GM19324 (cell line): ENCODE measurements around the gene OXER1.

Source experiments
- ATAC-seq: cut with Tn5 transposase; IDR thresholded peaks from one replicate; pipeline ENCODE4 v1.9.1; 2021; ENCODE audit warnings: mild to moderate bottlenecking, moderate library complexity; ENCODE audit not compliant: unreplicated experiment, low FRiP score

OXER1 gene, protein sequence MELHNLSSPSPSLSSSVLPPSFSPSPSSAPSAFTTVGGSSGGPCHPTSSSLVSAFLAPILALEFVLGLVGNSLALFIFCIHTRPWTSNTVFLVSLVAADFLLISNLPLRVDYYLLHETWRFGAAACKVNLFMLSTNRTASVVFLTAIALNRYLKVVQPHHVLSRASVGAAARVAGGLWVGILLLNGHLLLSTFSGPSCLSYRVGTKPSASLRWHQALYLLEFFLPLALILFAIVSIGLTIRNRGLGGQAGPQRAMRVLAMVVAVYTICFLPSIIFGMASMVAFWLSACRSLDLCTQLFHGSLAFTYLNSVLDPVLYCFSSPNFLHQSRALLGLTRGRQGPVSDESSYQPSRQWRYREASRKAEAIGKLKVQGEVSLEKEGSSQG

GRCh38 chr2:42764096-42764495 is at the start of gene OXER1:
OXER1 (minus strand) TSS chr2:42764135; CDS start chr2:42764062, 73 bp downstream.
- no peak for ATAC-seq

GRCh38 chr2:42812899-42813479 is 49.1 kb upstream of the OXER1 start:
- no peak for ATAC-seq

- ATAC-seq = peak; percentile 1
Observed at GRCh38 chr2:42810971-42811811, 47.3 kb upstream of the OXER1 start.

- peak; percentile 86 for ATAC-seq
Observed at GRCh38 chr2:42810121-42810970, 46.4 kb upstream of the OXER1 start.

GRCh38 chr2:42809819-42810120 is 45.8 kb upstream of the OXER1 start:
- ATAC-seq = peak; percentile 67

GRCh38 chr2:42809131-42809818 is 45.3 kb upstream of the OXER1 start:
- no peak for ATAC-seq

DNA sequence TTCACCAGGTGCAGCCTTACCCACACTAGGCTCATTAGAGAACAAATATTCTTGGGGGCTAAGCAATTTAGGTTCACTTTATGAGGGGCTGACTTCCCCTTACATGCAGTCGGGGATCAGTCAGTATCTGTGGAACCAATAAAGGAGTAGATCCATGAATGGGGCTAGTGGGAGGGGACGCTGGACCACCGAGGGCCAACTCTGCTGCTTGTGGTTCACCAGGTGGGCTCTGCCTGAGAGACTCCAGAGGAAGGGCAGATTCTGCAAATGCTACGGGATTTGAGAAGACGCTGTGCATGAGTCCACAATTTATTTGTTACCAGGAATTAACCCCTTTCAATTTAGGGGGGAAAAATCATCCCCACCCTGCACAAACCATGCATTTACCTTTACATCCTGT is 44.4 kb upstream of the OXER1 start:
- no peak for ATAC-seq

GRCh38 chr2:42806786-42807185 is 42.9 kb upstream of the OXER1 start:
- no peak for ATAC-seq

DNA sequence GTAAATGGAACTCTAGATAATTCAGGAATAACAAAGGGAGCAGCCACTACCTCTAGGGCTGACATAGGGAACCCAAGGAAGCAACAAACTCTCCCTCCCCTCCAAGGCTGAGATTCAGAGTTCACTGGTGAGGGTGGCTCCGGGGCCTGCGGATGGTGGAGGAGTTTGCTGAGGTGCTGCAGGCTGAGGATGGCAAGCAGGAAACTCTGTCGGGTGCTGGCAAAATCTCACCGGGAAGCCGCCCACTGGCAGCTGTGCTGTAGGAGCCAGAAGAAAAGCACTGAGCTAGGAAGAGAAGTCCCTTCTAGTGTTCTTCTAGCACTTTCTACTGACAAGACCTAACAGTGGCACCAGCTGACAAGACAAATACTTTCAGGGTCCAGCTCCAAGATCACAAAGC is 41.0 kb upstream of the OXER1 start:
- no peak for ATAC-seq

DNA sequence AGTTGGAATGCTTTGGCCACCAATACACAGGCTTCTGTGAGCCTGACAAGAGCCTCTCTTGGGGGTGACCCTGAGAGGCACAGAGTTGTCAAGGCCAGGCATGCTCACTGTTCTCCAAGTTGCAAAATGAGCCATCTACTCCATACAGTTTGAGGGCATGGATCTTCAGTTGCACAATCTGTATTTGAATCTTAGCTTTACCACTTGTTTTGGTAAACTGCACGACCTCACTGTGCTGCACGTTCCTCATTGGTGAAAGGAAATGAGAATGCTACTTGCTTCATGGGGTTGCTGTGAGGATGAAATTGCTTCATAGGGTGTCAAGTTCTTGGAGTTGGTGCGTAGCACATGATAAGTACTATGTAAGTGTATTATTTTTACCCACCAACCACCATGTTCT is 40.4 kb upstream of the OXER1 start:
- no peak for ATAC-seq

GRCh38 chr2:42802150-42802549 is 38.2 kb upstream of the OXER1 start:
- ATAC-seq = no peak

GRCh38 chr2:42801381-42801780 is 37.4 kb upstream of the OXER1 start:
- ATAC-seq = no peak

DNA sequence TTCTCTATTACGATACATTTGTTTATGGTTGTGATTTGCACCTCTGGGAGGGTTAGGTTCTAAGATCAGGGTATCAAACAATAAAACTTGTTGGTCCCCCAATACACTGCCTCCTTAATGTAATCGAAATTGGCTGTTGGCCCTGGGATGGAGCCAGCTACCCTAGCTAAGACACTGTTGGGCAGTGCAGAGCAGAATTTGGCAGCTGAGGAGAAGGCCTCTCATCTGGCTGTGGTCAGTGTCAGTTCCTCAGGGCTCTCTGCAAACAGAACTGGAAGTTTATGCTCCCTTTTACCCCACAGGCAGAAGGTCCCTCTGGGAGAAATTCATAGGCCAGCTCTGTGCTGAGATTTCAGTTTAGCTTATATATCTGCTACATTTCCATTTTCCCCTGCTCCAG is 37.0 kb upstream of the OXER1 start:
- no peak for ATAC-seq

- ATAC-seq = no peak
Observed at GRCh38 chr2:42800461-42800962, 36.6 kb upstream of the OXER1 start.

DNA sequence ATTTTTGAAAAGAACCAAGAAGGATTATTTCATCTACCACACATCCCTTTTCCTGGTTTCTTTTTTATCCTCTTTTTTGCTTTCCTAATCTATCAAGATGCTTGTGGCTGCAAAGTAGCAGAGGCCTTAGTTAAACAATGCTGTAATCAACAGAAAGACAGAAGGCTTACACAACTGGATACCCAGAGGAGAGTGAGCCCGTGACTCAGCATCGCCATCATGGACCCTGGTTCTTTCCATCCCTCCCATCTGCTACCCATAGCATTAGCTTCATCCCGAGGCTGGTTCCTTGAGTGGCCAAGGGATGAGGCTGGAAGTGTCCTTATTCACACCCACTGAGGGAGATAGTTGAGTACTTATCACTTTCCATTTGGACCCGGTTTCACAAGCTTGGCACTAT is 35.9 kb upstream of the OXER1 start:
- no peak for ATAC-seq

GRCh38 chr2:42797281-42797680 is 33.3 kb upstream of the OXER1 start:
- no peak for ATAC-seq

GRCh38 chr2:42796427-42797248 is 32.7 kb upstream of the OXER1 start:
- ATAC-seq = peak; percentile 28

- peak; percentile 43 for ATAC-seq
Observed at GRCh38 chr2:42795841-42796301, 31.9 kb upstream of the OXER1 start.

- ATAC-seq = no peak
Observed at GRCh38 chr2:42795275-42795674, 31.3 kb upstream of the OXER1 start.
